GM20000 (cell line): Measurements from ENCODE around the gene PIR.

Experiments
- DNase-seq: peaks from one replicate; pipeline ENCODE4 v3.0.0; 2012; ENCODE audit warnings: low spot score
- CTCF ChIP-seq: IDR thresholded peaks from 2 replicates; pipeline ENCODE4 v1.5.1; 2012; ENCODE audit warnings: mild to moderate bottlenecking, control low read depth; ENCODE audit errors: extremely low read depth, missing control alignments

PIR gene

GRCh38 chrX:15430076-15430475, 63.1 kb downstream of the PIR start:
- no peak for DNase-seq
- TF ChIP-seq CTCF: no peak

- DNase-seq: no peak
- TF ChIP-seq CTCF: no peak
Observed at GRCh38 chrX:15425024-15425423, 68.1 kb downstream of the PIR start.

- no peak for DNase-seq
- no peak for TF ChIP-seq CTCF
Observed at GRCh38 chrX:15418707-15419181, 74.4 kb downstream of the PIR start.

- no peak for TF ChIP-seq CTCF
- no peak for DNase-seq
Observed at GRCh38 chrX:15418041-15418706, 75.0 kb downstream of the PIR start.

- no peak for TF ChIP-seq CTCF
- DNase-seq: no peak
Observed at GRCh38 chrX:15416133-15416993, 76.8 kb downstream of the PIR start.

- no peak for TF ChIP-seq CTCF
- DNase-seq: no peak
Observed at GRCh38 chrX:15413101-15413500, 80.0 kb downstream of the PIR start.

- no peak for TF ChIP-seq CTCF
- DNase-seq: no peak
Observed at GRCh38 chrX:15410947-15411346, 82.2 kb downstream of the PIR start.
